ENCODE data around the gene ADGRB3.

DNA sequence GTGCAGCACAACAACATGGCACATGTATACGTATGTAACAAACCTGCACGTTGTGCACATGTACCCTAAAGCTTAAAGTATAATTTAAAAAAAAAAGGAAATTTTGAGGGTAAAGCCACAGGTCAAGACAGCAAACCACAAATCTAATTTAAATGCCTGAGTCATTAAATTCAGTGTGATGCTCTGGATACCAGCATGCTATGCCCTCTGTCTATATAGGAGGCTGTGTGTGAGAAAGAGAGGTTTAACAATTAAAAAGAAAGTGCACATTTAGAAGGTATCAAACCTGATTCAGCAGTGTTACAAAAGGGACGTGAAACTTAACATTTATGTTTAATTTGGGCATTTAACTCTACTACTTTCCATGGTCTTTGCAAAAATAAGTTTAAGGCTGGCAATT, 276.3 kb downstream of the ADGRB3 start:
- TF ChIP-seq GATA2 (IDR thresholded peaks at IDR 0.05; ENCODE audit: low read depth, low read length) (no peak), GATA3 (IDR thresholded peaks at IDR 0.05; ENCODE audit: low read depth, low read length) (no peak)

All from SH-SY5Y (cell line).